WTC11 (cell line): ENCODE results near the gene ANO10. TPM values are rescaled to one million over a fixed set of nuclear protein-coding genes. Genes with fewer than 3 reads are reported as not detected.

ENCODE experiments used
- ATAC-seq: fragments of 200-7000 bp; cut with Tn5 transposase; 2 replicates; pipeline ENCODE4 v1.10.0; 2021; ENCODE audit warnings: mild to moderate bottlenecking, moderate library complexity
- CTCF ChIA-PET: fragments of 300-600 bp; sonication (Branson Sonifier 250); formaldehyde crosslinking; loops from one replicate; lab custom pipeline; 2021; ENCODE audit warnings: antibody characterized with exemption; lab: Charles Lee
- POLR2A ChIA-PET: fragments of 350-600 bp; sonication (Branson Sonifier 250); formaldehyde crosslinking; loops from one replicate; lab custom pipeline; 2021; ENCODE audit warnings: antibody characterized with exemption; lab: Charles Lee
- DNase-seq: peaks from one replicate; pipeline ENCODE4 v3.0.0; 2021; ENCODE audit warnings: low spot score
- H3K27ac Mint-ChIP-seq: 2 replicates; pipeline ENCODE4 v1.8.0; 2021; ENCODE audit warnings: mixed read lengths
- H3K27me3 Mint-ChIP-seq: 2 replicates; pipeline ENCODE4 v1.8.0; 2021; ENCODE audit warnings: low read depth, mild to moderate bottlenecking, moderate library complexity, mixed read lengths
- H3K36me3 Mint-ChIP-seq: 2 replicates; pipeline ENCODE4 v1.8.0; 2021; ENCODE audit warnings: mixed read lengths
- H3K4me1 Mint-ChIP-seq: 2 replicates; pipeline ENCODE4 v1.8.0; 2022; ENCODE audit warnings: mixed read lengths
- H3K4me3 Mint-ChIP-seq: 2 replicates; pipeline ENCODE4 v1.8.0; 2021; ENCODE audit warnings: mild to moderate bottlenecking, moderate library complexity, mixed read lengths
- H3K9me3 Mint-ChIP-seq: 2 replicates; pipeline ENCODE4 v1.8.0; 2021; ENCODE audit warnings: mixed read lengths
- AFF4 ChIP-seq: sonication (generic); formaldehyde crosslinking; IDR thresholded peaks from 2 replicates; pipeline ENCODE4 v1.8.1; 2023; ENCODE audit warnings: mild to moderate bottlenecking, missing genetic modification reagents, borderline replicate concordance
- CDX4 ChIP-seq: fragments of 250-450 bp; sonication (Bioruptor Pico); IDR thresholded peaks from 2 replicates; pipeline ENCODE4 v1.9.0; 2021; ENCODE audit warnings: moderate library complexity, mild to moderate bottlenecking, inconsistent platforms, borderline replicate concordance
- CREM ChIP-seq: sonication (generic); formaldehyde crosslinking; IDR thresholded peaks from 2 replicates; pipeline ENCODE4 v1.8.1; 2022; ENCODE audit warnings: mild to moderate bottlenecking, missing genetic modification reagents, moderate library complexity
- E2F1 ChIP-seq: sonication (generic); formaldehyde crosslinking; IDR thresholded peaks from 2 replicates; pipeline ENCODE4 v1.8.0; 2022; ENCODE audit warnings: mild to moderate bottlenecking, missing genetic modification reagents
- GRHL2 ChIP-seq: fragments of 250-450 bp; sonication (Bioruptor Pico); IDR thresholded peaks from 2 replicates; pipeline ENCODE4 v1.8.0; 2022; ENCODE audit warnings: mild to moderate bottlenecking, moderate library complexity; ENCODE audit not compliant: insufficient replicate concordance, severe bottlenecking
- HMGA2 ChIP-seq: fragments of 250-450 bp; sonication (Bioruptor Pico); IDR thresholded peaks from 2 replicates; pipeline ENCODE4 v1.4.0; 2021; ENCODE audit warnings: mild to moderate bottlenecking, moderate library complexity
- IRF2 ChIP-seq: sonication (generic); formaldehyde crosslinking; IDR thresholded peaks from 2 replicates; pipeline ENCODE4 v1.8.0; 2022; ENCODE audit warnings: low read depth, missing genetic modification reagents, borderline replicate concordance
- MYBL2 ChIP-seq: sonication (generic); formaldehyde crosslinking; IDR thresholded peaks from 2 replicates; pipeline ENCODE4 v1.8.1; 2023; ENCODE audit warnings: mild to moderate bottlenecking, moderate library complexity, missing genetic modification reagents
- NFYB ChIP-seq: sonication (generic); formaldehyde crosslinking; conservative IDR thresholded peaks from 2 replicates; pipeline ENCODE4 v1.8.0; 2022; ENCODE audit warnings: low read depth, missing genetic modification reagents
- PRDM15 ChIP-seq: sonication (generic); formaldehyde crosslinking; IDR thresholded peaks from 2 replicates; pipeline ENCODE4 v1.8.0; 2022; ENCODE audit warnings: missing genetic modification reagents
- TEAD1 ChIP-seq: sonication (generic); formaldehyde crosslinking; IDR thresholded peaks from 2 replicates; pipeline ENCODE4 v1.8.0; 2022; ENCODE audit warnings: mild to moderate bottlenecking, missing genetic modification reagents
- ZBTB21 ChIP-seq: sonication (generic); formaldehyde crosslinking; IDR thresholded peaks from 2 replicates; pipeline ENCODE4 v1.8.1; 2023; ENCODE audit warnings: mild to moderate bottlenecking, missing genetic modification reagents, borderline replicate concordance
- ZNF396 ChIP-seq: fragments of 250-450 bp; sonication (Bioruptor Pico); IDR thresholded peaks from 2 replicates; pipeline ENCODE4 v1.8.0; 2021; ENCODE audit warnings: mild to moderate bottlenecking, moderate library complexity, borderline replicate concordance
- total RNA-seq: library from RNA; stranded (reverse); gene quantifications from 3 replicates; pipeline ENCODE4 v1.2.3, GENCODE V29; 2021
- TF ChIP-seq, protein P1 (sequence below): sonication (generic); formaldehyde crosslinking; IDR thresholded peaks from 2 replicates; pipeline ENCODE4 v1.8.1; 2023; ENCODE audit warnings: mild to moderate bottlenecking, moderate library complexity, missing genetic modification reagents
- TF ChIP-seq, protein P2 (sequence below): sonication (generic); formaldehyde crosslinking; IDR thresholded peaks from 2 replicates; pipeline ENCODE4 v1.8.1; 2023; ENCODE audit warnings: mild to moderate bottlenecking, missing genetic modification reagents

Gene ANO10
- total RNA-seq, 1 experiment from 2014 or later, result 35.1 TPM

DNA sequence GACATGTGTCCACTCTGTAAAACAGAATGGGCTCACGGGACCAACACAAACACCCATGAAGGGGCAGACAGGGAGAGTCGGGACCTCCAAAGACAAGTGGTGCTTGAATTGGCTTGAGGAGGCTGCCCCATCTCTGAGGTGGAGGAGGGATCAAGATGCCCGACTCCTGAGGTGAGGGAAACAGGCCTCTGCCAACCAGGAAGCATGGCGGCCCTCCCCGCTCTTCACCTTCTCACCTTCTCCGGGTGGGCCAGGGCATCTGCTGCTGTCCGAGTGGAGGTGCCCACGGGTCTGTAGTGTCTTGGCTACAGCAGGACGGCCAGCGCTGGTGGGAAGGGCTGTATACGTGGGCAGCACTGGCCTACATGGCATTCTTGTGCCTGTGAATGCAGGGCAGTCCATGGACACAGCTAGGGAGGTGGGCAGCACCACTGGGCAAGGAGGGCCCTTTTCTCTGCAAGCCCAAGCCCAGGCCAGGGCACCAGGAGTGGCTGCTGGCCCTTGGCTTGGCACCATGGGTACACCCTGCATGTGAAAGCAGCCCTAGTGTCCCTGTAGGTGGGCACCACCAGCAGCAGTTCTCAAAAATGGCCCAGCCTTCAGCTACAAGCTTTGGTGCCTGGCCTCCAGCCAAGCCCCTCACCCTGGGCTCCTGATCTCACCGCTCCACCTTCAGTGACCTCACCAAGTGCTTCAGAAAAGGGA is 256.1 kb downstream of the ANO10 start:
- no peak overlapping the region for H3K4me3 Mint-ChIP-seq
- ChIA-PET POLR2A (no interaction called here), CTCF (no interaction called here)
- H3K36me3 Mint-ChIP-seq, result peaks cover 4% of the 10 kb centered on the region
- H3K27ac Mint-ChIP-seq, result no peak overlapping the region
- H3K27me3 Mint-ChIP-seq, result peaks cover 8% of the 10 kb centered on the region
- no peak for ATAC-seq
- TF ChIP-seq, protein P1, sequence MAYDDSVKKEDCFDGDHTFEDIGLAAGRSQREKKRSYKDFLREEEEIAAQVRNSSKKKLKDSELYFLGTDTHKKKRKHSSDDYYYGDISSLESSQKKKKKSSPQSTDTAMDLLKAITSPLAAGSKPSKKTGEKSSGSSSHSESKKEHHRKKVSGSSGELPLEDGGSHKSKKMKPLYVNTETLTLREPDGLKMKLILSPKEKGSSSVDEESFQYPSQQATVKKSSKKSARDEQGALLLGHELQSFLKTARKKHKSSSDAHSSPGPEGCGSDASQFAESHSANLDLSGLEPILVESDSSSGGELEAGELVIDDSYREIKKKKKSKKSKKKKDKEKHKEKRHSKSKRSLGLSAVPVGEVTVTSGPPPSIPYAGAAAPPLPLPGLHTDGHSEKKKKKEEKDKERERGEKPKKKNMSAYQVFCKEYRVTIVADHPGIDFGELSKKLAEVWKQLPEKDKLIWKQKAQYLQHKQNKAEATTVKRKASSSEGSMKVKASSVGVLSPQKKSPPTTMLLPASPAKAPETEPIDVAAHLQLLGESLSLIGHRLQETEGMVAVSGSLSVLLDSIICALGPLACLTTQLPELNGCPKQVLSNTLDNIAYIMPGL (CRISPR knock-in tag), result no peak
- no peak for TF ChIP-seq ZBTB21 (CRISPR knock-in tag)
- no peak for TF ChIP-seq CDX4 (CRISPR knock-in tag)
- TF ChIP-seq, all 79 proteins: peak for 0
- Mint-ChIP-seq H3K4me1 (peaks cover 18% of the 10 kb centered on the region), H3K9me3 (no peaks in the 10 kb centered on the region)
- DNase-seq, result no peak

GRCh38 chr3:43364926-43365325 is 256.9 kb downstream of the ANO10 start:
- no peak for DNase-seq
- peaks cover 26% of the 10 kb centered on the region for H3K4me1 Mint-ChIP-seq
- CTCF ChIA-PET, result no interaction called here
- TF ChIP-seq CREM (CRISPR knock-in tag), result no peak
- TF ChIP-seq AFF4 (CRISPR knock-in tag), result no peak
- TF ChIP-seq NFYB, result peak; percentile 66
- TF ChIP-seq ZNF396 (CRISPR knock-in tag), result no peak
- H3K27ac Mint-ChIP-seq, result no peak overlapping the region
- ATAC-seq, result no peak
- H3K4me3 Mint-ChIP-seq, result no peak overlapping the region
- H3K9me3 Mint-ChIP-seq, result no peaks in the 10 kb centered on the region
- H3K36me3 Mint-ChIP-seq, result peaks cover 4% of the 10 kb centered on the region
- peaks cover 8% of the 10 kb centered on the region for H3K27me3 Mint-ChIP-seq
- POLR2A ChIA-PET, result no interaction called here

DNA sequence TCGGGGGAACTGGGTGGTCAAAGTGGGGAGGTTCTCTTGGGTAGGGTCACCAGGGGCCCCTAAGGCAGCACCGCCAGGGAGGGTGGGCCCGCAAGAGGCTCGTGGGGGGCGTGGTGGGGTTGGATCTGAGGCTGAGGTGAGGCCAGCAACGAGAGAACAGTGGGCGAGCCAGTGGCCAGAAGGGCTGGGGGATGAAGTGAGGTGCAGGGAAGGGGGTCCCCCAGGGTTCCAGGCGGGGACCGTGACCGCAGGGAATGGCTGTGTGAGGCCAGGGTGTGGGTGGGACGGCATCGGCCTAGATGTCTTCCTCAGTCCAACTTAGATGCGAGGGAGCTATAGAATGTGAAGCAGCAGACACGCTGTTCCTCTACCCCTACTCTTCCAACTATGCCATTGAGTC is 257.3 kb downstream of the ANO10 start:
- CTCF ChIA-PET, result interaction anchor here (0.7 kb wide), 1 partner anchor 48 kb away, joined by 3 read pairs; no protein-coding TSS in a partner anchor
- H3K9me3 Mint-ChIP-seq, result no peaks in the 10 kb centered on the region
- peaks cover 8% of the 10 kb centered on the region for H3K27me3 Mint-ChIP-seq
- no peak for ATAC-seq
- no peak for DNase-seq
- POLR2A ChIA-PET, result no interaction called here
- H3K36me3 Mint-ChIP-seq, result peaks cover 4% of the 10 kb centered on the region
- peaks cover 28% of the 10 kb centered on the region for H3K4me1 Mint-ChIP-seq
- H3K27ac Mint-ChIP-seq, result no peak overlapping the region
- no peak overlapping the region for H3K4me3 Mint-ChIP-seq
- TF ChIP-seq MYBL2 (CRISPR knock-in tag) (no peak), E2F1 (no peak), ZBTB21 (CRISPR knock-in tag) (no peak), TEAD1 (CRISPR knock-in tag) (no peak), HMGA2 (CRISPR knock-in tag) (no peak), IRF2 (CRISPR knock-in tag) (no peak), PRDM15 (CRISPR knock-in tag) (no peak), GRHL2 (CRISPR knock-in tag) (no peak)
- TF ChIP-seq, protein P2, sequence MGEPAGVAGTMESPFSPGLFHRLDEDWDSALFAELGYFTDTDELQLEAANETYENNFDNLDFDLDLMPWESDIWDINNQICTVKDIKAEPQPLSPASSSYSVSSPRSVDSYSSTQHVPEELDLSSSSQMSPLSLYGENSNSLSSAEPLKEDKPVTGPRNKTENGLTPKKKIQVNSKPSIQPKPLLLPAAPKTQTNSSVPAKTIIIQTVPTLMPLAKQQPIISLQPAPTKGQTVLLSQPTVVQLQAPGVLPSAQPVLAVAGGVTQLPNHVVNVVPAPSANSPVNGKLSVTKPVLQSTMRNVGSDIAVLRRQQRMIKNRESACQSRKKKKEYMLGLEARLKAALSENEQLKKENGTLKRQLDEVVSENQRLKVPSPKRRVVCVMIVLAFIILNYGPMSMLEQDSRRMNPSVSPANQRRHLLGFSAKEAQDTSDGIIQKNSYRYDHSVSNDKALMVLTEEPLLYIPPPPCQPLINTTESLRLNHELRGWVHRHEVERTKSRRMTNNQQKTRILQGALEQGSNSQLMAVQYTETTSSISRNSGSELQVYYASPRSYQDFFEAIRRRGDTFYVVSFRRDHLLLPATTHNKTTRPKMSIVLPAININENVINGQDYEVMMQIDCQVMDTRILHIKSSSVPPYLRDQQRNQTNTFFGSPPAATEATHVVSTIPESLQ (CRISPR knock-in tag), result no peak
